Measurements from ENCODE around the gene IRGQ.

GRCh38 chr19:43578787-43579186 is 17.1 kb downstream of the IRGQ start:
- TF ChIP-seq FOXA1 (IDR thresholded peaks at IDR 0.05) (no peak), ZNF384 (IDR thresholded peaks at IDR 0.05) (no peak), TARDBP (IDR thresholded peaks at IDR 0.05) (no peak), BHLHE40 (IDR thresholded peaks at IDR 0.05; ENCODE audit: borderline replicate concordance) (no peak), FOXM1 (IDR thresholded peaks at IDR 0.05; ENCODE audit: borderline replicate concordance) (no peak)

All from HEK293T (cell line).